K562 (cell line): ENCODE results near the gene DBET. TPM values are rescaled to one million over a fixed set of nuclear protein-coding genes. Genes with fewer than 3 reads are reported as not detected.
"Not testable (repeated sequence)": the region's sequence is repeated elsewhere in the genome, so short reads cannot be mapped to it uniquely, and the experiment has no call there.

ENCODE experiments used
- ATAC-seq: fragments of 200-7000 bp; cut with Tn5 transposase; 3 replicates; pipeline ENCODE4 v1.9.1; 2020; ENCODE audit warnings: moderate library complexity
- BruUV-seq: library from RNA; stranded (reverse); fragments of 400-500 nt; replicated peaks from 2 replicates; lab custom pipeline; 2021; lab: Mats Ljungman, UMichigan
- CTCF ChIA-PET: fragments of 300-600 bp; formaldehyde crosslinking; extraction: SDS; loops from one replicate; lab custom pipeline; 2021; ENCODE audit warnings: low intra/inter-chr PET ratio; lab: Yijun Ruan, JAX
- POLR2A ChIA-PET: fragments of 300-600, 350-650 bp; sonication (Branson Sonifier 250); formaldehyde crosslinking; extraction: SDS; loops from one replicate; lab custom pipeline; 2021; ENCODE audit warnings: antibody characterized with exemption, inconsistent platforms; lab: Yijun Ruan, JAX
- DNase-seq, 4 experiments: peaks; one replicate each; pipeline versions ENCODE4 v3.0.0 to v3.0.0-alpha.2; 2011 to 2018; ENCODE audit warnings: low spot score in 3 of 4, mixed read lengths in 3 of 4; ENCODE audit errors: extremely low read depth in 1 of 4
- FAIRE-seq: peaks from 2 replicates; lab custom pipeline; 2011; peaks lifted over from hg19 to GRCh38; lab: Jason Lieb, UNC
- H2AFZ ChIP-seq: 2 replicates; pipeline ENCODE4 v1.6.0; 2011; ENCODE audit warnings: low read depth, low read length, control low read depth, inconsistent platforms
- H3K27ac ChIP-seq: fragments of 200-600 bp; 3 replicates; pipeline ENCODE4 v1.8.0; 2011; ENCODE audit warnings: low read depth, mild to moderate bottlenecking, control low read depth, inconsistent platforms, low read length, moderate library complexity, mixed read lengths; ENCODE audit errors: extremely low read depth
- H3K27me3 ChIP-seq, 2 experiments: fragments of 300-600 bp in 1 of 2; 2 replicates in 1 of 2; 3 replicates in 1 of 2; pipeline versions ENCODE4 v1.6.0 to v1.8.0; 2011; ENCODE audit warnings: inconsistent platforms in 2 of 2, low read length in 2 of 2, mild to moderate bottlenecking in 1 of 2, mixed read lengths in 1 of 2, moderate library complexity in 1 of 2; ENCODE audit not compliant: control insufficient read depth in 2 of 2, insufficient read depth in 2 of 2
- H3K36me3 ChIP-seq: fragments of 300-600 bp; 3 replicates; pipeline ENCODE4 v1.8.0; 2011; ENCODE audit warnings: mild to moderate bottlenecking, low read length, inconsistent platforms; ENCODE audit not compliant: control insufficient read depth, insufficient read depth
- H3K4me1 ChIP-seq, 2 experiments: fragments of 200-600 bp in 1 of 2; replicated peaks in 1 of 2; 2 replicates in 1 of 2; 3 replicates in 1 of 2; pipeline versions ENCODE4 v1.5.1 to v1.8.0; 2011; ENCODE audit warnings: inconsistent platforms in 2 of 2, low read length in 2 of 2, mild to moderate bottlenecking in 1 of 2, mixed read lengths in 1 of 2, moderate library complexity in 1 of 2; ENCODE audit not compliant: control insufficient read depth in 2 of 2, insufficient read depth in 2 of 2
- H3K4me2 ChIP-seq: 2 replicates; pipeline ENCODE4 v1.6.1; 2011; ENCODE audit warnings: low read length, control low read depth, inconsistent platforms, mixed read lengths; ENCODE audit not compliant: insufficient read depth
- H3K4me3 ChIP-seq: fragments of 200-600 bp; sonication (generic), shearing (Covaris generic); 2 replicates; pipeline ENCODE4 v1.5.1; 2016; ENCODE audit warnings: control low read depth, inconsistent platforms
- H3K79me2 ChIP-seq: fragments of 200-600 bp; 3 replicates; pipeline ENCODE4 v1.8.0; 2011; ENCODE audit warnings: low read length, inconsistent platforms; ENCODE audit not compliant: control insufficient read depth, insufficient read depth
- H3K9ac ChIP-seq, 2 experiments: 2 replicates each; pipeline versions ENCODE4 v1.6.0 to v1.6.1; 2011; ENCODE audit warnings: low read depth in 2 of 2, low read length in 2 of 2, control low read depth in 1 of 2, inconsistent platforms in 1 of 2, mild to moderate bottlenecking in 1 of 2, mixed read lengths in 1 of 2; ENCODE audit not compliant: insufficient read depth in 1 of 2
- H3K9me1 ChIP-seq: one replicate; pipeline ENCODE4 v1.6.0; 2011; ENCODE audit warnings: inconsistent platforms, mild to moderate bottlenecking, low read length, moderate library complexity; ENCODE audit not compliant: control insufficient read depth, insufficient read depth
- H3K9me3 ChIP-seq: replicated peaks from 2 replicates; pipeline ENCODE4 v1.5.1; 2011; ENCODE audit warnings: low read depth, low read length, inconsistent platforms; ENCODE audit not compliant: control insufficient read depth, insufficient read depth
- H4K20me1 ChIP-seq: replicated peaks from 2 replicates; pipeline ENCODE4 v1.6.1; 2011; ENCODE audit warnings: low read length, inconsistent platforms, mixed read lengths; ENCODE audit not compliant: control insufficient read depth, insufficient read depth
- WGBS: fragments of 100-300 bp; shearing (Covaris generic); methylation state at CpG from one replicate; pipeline ENCODE4 v1.1.6; 2016; ENCODE audit warnings: low coverage, mixed read lengths; ENCODE audit not compliant: insufficient coverage; ENCODE audit errors: missing lambda C conversion rate; 5-methylcytosine and 5-hydroxymethylcytosine counted together
- in situ Hi-C: fragments of 300-500 bp; cut with MboI; formaldehyde crosslinking; loops from 4 replicates; pipeline ENCODE4 v1.15.0; 2018; ENCODE audit warnings: inconsistent platforms, mixed read lengths
- intact Hi-C: fragments of 100-400 bp; cut with micrococcal nuclease; formaldehyde crosslinking; loops from 2 replicates; pipeline ENCODE4 v1.14.2; 2022
- polyA plus RNA-seq, 8 experiments: library from polyadenylated mRNA; depleted of rRNA in 4 of 8; stranded (reverse) in 5 of 8; unstranded in 3 of 8; fragments of >200 nt; fragmentation: Nextera tagmentation in 2 of 8; fragmentation: Illumina TruSeq in 1 of 8; extraction: Ambion mirVana in 2 of 8; extraction: Trizol in 1 of 8; gene quantifications; 2 replicates each; pipeline versions ENCODE4 v1.2.1 to v1.2.3, GENCODE V29; 2011 to 2014; ENCODE audit warnings: inconsistent platforms in 1 of 8, missing spikeins in 1 of 8
- total RNA-seq, 7 experiments: library from RNA; depleted of rRNA in 6 of 7; stranded (reverse); fragments of >200 nt in 6 of 7; fragmentation: Illumina TruSeq in 2 of 7; extraction: Trizol in 2 of 7; gene quantifications; 2 replicates each; pipeline versions ENCODE4 v1.2.1 to v1.2.3, GENCODE V29; 2011 to 2021; ENCODE audit warnings: low replicate concordance in 1 of 7

DBET gene
- total and polyA plus RNA-seq, 9 of the 15 experiments (the other 6 are each of a cell fraction or from before 2014, with no cell fraction given): not detected

- H3K4me1 ChIP-seq, in situ Hi-C loops, H3K9me1 ChIP-seq, H3K4me3 ChIP-seq, H3K4me2 ChIP-seq, intact Hi-C loops, H3K36me3 ChIP-seq, H3K27ac ChIP-seq, H3K9ac ChIP-seq, DNase-seq, BruUV-seq, ATAC-seq, POLR2A ChIA-PET, H3K9me3 ChIP-seq, H3K27me3 ChIP-seq, H4K20me1 ChIP-seq, CTCF ChIA-PET, H3K79me2 ChIP-seq, FAIRE-seq, H2AFZ ChIP-seq: not testable (repeated sequence)
- WGBS: 0% methylated on average over 3 of the region's 3 CpGs
Measured at GRCh38 chr4:190064805-190065204, 503 bp downstream of the DBET start.

- H2AFZ ChIP-seq, DNase-seq, ATAC-seq, H3K79me2 ChIP-seq, FAIRE-seq, H3K36me3 ChIP-seq, H3K9ac ChIP-seq, H3K4me3 ChIP-seq, H3K27me3 ChIP-seq, in situ Hi-C loops, H3K4me1 ChIP-seq, intact Hi-C loops, H3K9me3 ChIP-seq, BruUV-seq, H3K4me2 ChIP-seq, H3K27ac ChIP-seq, CTCF ChIA-PET, H3K9me1 ChIP-seq, H4K20me1 ChIP-seq, POLR2A ChIA-PET: not testable (repeated sequence)
- WGBS: 22% methylated on average over 29 of the region's 45 CpGs
Measured at GRCh38 chr4:190068351-190068750, 4.0 kb downstream of the DBET start.

- H3K36me3 ChIP-seq, H3K79me2 ChIP-seq, H3K9me3 ChIP-seq, H3K4me3 ChIP-seq, in situ Hi-C loops, ATAC-seq, H3K4me2 ChIP-seq, DNase-seq, H3K4me1 ChIP-seq, intact Hi-C loops, POLR2A ChIA-PET, H4K20me1 ChIP-seq, H3K9ac ChIP-seq, H3K27ac ChIP-seq, BruUV-seq, H3K27me3 ChIP-seq, H3K9me1 ChIP-seq, FAIRE-seq, CTCF ChIA-PET, H2AFZ ChIP-seq: not testable (repeated sequence)
- no CpG with 5 or more reads among the region's 27 CpGs for WGBS
Measured at GRCh38 chr4:190093052-190093451, 28.8 kb downstream of the DBET start.

GRCh38 chr4:190094031-190094430 is 29.7 kb downstream of the DBET start:
- H3K9me1 ChIP-seq, H3K27me3 ChIP-seq, H3K4me2 ChIP-seq, POLR2A ChIA-PET, intact Hi-C loops, H2AFZ ChIP-seq, H3K36me3 ChIP-seq, FAIRE-seq, H3K9me3 ChIP-seq, H3K79me2 ChIP-seq, ATAC-seq, H4K20me1 ChIP-seq, H3K9ac ChIP-seq, DNase-seq, BruUV-seq, H3K4me1 ChIP-seq, in situ Hi-C loops, H3K4me3 ChIP-seq, CTCF ChIA-PET, H3K27ac ChIP-seq: not testable (repeated sequence)
- WGBS: no CpG with 5 or more reads among the region's 1 CpG
